GM18508 (cell line): ENCODE results near the gene OR5A1.
"Not testable (repeated sequence)": the region's sequence is repeated elsewhere in the genome, so short reads cannot be mapped to it uniquely, and the experiment has no call there.

ENCODE experiments used
- ATAC-seq: cut with Tn5 transposase; IDR thresholded peaks from one replicate; pipeline ENCODE4 v1.9.1; 2021; ENCODE audit warnings: moderate number of reproducible peaks; ENCODE audit not compliant: insufficient read depth, unreplicated experiment

The OR5A1 gene

GRCh38 chr11:59436169-59436568 is at the start of gene OR5A1:
Gene OR5A1, plus strand, starts transcription at chr11:59436469. Its CDS starts 6,700 bp downstream, at chr11:59443169.
- ATAC-seq: no peak

- no peak for ATAC-seq
Observed at GRCh38 chr11:59394186-59394585, 42.1 kb upstream of the OR5A1 start.

DNA sequence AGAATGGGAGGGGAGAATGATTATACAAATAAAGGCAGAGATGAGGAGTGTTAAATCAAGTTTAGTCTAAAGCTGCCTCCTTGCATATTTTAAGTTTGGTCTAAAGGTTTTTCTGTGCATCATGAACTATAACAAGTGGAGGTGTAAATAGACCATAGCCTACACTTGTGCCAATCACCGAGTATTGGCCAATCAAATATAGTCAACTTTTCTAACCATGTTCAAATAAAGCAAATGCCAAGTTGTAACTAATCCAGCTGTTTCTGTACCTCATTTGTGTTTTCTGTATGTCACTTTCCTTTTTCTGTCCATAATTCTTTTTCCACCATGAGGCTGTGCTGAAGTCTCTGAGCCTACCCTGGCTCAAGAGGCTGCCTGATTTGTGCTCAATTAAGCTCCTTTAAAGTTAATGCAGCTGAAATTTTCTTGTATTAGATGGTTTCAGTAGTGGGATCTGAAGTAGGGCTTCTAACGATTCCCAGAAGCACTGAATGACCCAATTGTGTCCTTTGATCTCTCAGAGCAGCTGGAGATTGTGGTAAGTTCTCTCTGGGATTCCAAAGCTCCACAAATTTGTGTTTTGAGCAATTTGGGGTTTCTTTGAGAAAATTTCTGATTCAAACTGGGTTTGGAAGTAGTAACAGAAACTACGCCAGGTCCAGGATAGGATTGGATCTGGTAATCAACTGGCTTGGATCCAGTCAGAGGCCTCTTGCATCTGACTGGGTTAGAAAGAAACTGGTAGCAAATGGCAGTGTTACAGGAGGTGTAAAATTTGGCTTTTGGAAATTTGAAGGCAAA is 35.6 kb upstream of the OR5A1 start:
- no peak for ATAC-seq

DNA sequence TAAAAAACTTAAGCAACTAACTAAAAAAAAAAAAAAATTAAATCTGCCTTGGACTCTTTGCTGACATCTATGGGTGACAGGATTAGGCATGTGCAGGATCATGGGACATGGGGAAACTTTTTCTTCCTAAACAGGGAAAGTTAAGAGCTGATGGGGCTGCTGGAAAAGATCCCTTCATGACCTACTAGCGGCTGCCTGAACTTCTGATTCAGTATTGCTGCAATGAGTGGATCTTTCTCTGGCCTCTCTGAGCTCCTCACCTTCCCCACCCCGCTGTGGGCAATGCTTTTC is 35.1 kb upstream of the OR5A1 start:
- no peak for ATAC-seq

DNA sequence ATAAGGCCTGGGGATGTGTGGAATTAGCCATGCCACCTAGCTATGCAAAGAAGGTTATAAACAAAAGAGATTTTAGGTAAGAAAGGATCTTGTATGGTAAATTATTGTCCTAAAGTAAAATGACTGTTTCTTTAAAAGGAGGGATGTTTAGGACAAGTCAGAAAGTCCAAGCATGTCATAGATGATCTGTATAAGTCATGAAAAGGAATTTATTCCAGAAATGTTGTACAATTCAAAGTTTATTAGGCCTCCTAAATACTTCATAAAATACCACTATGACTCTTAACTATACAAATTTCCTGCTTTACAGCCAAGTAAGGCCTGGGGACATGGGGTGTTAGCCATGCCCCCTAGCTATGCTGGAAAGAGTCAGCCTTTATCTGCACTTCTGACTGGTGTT is 32.7 kb upstream of the OR5A1 start:
- no peak for ATAC-seq

DNA sequence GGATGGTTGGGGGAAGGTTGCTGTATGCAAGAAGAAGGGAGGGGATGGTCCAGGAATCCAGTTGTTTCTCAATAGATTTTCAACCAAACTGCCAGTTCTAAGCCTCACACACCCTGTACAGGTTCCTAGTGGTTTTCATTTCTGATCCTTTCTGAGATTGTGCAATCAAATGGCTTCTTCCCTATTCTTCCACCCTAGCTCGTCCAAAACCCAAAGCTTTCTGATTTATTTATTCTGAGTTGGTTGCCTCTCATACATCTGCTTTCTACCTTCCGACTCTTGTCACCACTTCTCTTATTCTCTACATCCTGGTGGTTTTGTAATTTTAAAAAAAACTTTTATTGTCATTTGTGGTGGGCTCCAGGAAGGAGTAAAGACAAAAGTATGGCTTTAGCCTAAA is 22.6 kb upstream of the OR5A1 start:
- no peak for ATAC-seq

GRCh38 chr11:59415111-59415510 is 21.2 kb upstream of the OR5A1 start:
- no peak for ATAC-seq

GRCh38 chr11:59416613-59417012 is 19.7 kb upstream of the OR5A1 start:
- ATAC-seq: no peak

DNA sequence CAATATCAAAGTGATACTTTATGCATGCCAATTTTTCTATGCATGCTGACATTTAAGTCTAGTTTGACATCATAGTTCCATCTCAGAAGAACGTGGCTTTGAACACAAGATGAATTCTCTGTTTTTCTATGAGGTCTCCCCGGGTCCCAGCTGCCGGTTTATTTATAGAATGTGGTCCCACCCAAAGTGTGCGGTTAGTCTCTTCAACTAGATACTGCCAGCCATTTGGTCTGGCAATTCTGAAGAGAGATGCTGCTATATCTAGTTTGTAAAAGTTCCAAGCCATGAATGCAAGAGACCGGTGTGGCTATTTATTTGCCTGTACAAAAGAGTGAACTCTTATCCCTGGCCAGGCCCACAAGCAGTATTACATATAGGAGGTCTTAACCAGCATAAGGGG is 19.2 kb upstream of the OR5A1 start:
- no peak for ATAC-seq

- no peak for ATAC-seq
Observed at GRCh38 chr11:59418156-59418555, 18.1 kb upstream of the OR5A1 start.

- no peak for ATAC-seq
Observed at GRCh38 chr11:59423835-59424234, 12.4 kb upstream of the OR5A1 start.

- ATAC-seq: no peak
Observed at GRCh38 chr11:59425131-59425530, 11.1 kb upstream of the OR5A1 start.

DNA sequence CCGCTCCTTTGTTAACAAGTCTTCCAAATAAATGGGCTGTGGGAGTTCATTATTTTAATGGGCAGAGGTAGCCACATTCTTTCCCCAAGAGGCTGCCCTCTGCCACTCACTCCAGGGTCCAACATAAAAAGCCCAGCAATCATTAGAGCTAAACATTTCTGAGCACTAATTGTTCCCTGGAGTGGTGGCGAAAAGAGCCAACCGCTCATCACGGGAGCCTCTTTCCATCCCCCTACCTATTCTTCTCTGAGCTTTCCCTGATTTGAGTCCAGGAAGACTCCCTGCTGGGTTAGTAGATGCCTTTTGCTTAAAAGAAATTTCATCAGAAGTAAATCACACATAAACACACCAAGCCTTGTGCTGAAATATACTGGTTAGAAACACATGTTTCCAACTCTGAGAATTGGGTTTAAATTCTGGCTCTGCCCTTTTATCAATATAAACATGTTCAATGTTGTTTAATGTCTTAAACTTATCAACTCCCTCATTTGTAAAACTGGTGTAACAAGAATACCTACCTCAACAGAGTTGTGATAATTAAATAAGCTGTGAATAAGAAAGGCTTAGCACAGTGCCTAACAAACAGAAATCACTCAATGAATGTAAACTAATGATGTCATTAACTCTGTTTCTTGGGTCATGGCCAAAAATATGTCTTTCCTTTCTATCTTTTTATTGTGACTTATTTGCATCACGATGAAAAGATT is 9.8 kb upstream of the OR5A1 start, which contains the start of gene OR5A2:
Gene OR5A2 (minus strand): TSS at position 53 of the 707 bp plus-strand sequence. CDS start 3,460 bp downstream, outside the sequence.
- no peak for ATAC-seq

- ATAC-seq: no peak
Observed at GRCh38 chr11:59427068-59427382, 9.2 kb upstream of the OR5A1 start.

DNA sequence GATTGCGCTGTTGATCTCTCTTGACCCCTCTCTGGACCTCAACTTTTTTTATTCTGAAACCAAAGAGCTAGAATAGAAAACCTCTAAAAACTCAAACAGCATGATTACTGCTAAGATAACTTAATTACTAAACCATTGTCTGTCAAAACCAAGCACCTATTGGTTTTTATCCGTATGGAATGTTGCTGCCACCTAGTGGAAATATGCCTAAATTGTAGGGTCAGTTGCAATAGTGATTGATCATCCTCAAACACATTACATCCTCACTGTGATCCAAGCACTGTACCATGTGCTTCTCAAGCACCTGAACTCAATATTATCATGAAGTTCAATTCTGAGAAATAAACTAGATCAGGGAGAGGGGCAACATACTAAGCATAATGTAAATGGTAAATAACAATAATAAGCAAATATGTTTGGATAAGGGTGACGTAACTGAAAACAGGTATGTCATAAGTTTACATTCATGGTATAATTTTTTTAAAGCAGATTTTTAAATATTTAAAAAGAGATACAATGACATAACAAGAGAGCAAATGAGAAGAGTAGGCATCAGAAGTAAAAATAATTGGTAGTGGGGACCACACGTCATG is 6.2 kb upstream of the OR5A1 start:
- peak; percentile 89 for ATAC-seq

- no peak for ATAC-seq
Observed at GRCh38 chr11:59437770-59438169, 1.5 kb downstream of the OR5A1 start.

DNA sequence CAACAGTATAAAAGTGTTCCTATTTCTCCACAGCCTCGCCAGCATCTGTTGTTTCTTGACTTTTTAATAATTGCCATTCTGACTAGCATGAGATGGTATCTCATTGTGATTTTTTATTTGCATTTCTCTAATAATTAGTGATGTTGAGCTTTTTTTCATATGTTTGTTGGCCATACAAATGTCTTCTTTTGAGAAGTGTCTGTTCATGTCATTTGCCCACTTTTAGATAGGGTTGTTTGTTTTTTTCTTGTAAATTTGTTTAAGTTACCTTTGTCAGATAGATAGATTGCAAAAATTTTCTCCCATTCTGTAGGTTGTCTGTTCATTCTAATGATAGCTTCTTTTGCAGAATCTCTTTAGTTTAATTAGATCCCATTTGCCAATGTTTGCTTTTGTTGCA is 9.4 kb downstream of the OR5A1 start:
- not testable (repeated sequence) for ATAC-seq

GRCh38 chr11:59448484-59448883 is 12.2 kb downstream of the OR5A1 start:
- no peak for ATAC-seq

DNA sequence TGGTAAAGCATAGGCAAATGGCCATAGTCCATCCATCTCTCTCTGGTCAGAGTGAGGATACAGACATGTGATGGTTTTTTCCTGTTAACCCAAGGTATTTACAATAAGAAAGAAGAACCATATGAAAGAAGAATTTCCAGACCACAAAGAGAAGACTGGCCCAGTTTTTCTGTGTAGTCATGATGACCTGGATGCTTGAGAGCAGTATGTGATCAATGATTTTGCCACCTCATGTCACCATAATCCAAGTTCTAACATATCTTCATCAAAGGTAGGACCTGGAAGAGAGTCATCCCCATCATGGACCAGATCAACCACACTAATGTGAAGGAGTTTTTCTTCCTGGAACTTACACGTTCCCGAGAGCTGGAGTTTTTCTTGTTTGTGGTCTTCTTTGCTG is 20.4 kb downstream of the OR5A1 start, which contains the start of gene OR4D6:
Gene OR4D6 (plus strand): TSS at position 301 of the 400 bp plus-strand sequence. CDS start 0 bp downstream, at position 301.
- ATAC-seq: no peak

DNA sequence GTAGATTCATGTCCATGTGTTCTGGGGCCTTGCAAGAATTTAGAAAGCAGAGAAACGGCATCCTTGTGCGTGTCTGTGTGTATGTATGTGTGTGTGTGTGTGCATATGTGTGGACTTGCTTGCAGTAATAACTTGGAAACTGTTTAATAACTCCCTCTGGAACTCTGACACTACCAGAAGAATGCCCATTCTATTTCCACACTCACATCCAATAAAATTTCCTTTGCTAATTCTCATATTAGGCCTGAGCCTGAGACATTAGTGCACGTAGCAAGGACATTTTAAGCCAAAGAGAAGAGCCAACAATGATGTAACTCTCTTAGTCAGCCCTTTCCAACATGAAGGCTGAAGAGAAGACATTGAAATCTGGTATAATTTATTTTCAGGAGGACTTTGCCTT is 23.6 kb downstream of the OR5A1 start:
- no peak for ATAC-seq

- no peak for ATAC-seq
Observed at GRCh38 chr11:59463190-59463641, 26.9 kb downstream of the OR5A1 start.
